HCT116 (cell line): ENCODE results near the gene APPBP2. TPM values are rescaled to one million over a fixed set of nuclear protein-coding genes. Genes with fewer than 3 reads are reported as not detected.

Source experiments
- ATAC-seq: fragments of 200-7000 bp; cut with Tn5 transposase; 2 replicates; pipeline ENCODE4 v1.9.1; 2020; ENCODE audit warnings: mild to moderate bottlenecking, moderate library complexity
- BruUV-seq: library from RNA; stranded (reverse); fragments of 400-500 nt; replicated peaks from 2 replicates; lab custom pipeline; 2021; lab: Mats Ljungman, UMichigan
- CTCF ChIA-PET: fragments of 300-600 bp; sonication (Branson Sonifier 250); formaldehyde crosslinking; loops from one replicate; lab custom pipeline; 2021; ENCODE audit warnings: antibody characterized with exemption; lab: Charles Lee
- POLR2A ChIA-PET: fragments of 300-600, 350-600 bp; sonication (Branson Sonifier 250); formaldehyde crosslinking; loops from one replicate; lab custom pipeline; 2021; ENCODE audit warnings: antibody characterized with exemption; lab: Charles Lee
- RAD21 ChIA-PET, 2 experiments: fragments of 300-600 bp; sonication (Branson Sonifier 250); formaldehyde crosslinking; loops; one replicate each; lab custom pipeline; 2023; ENCODE audit warnings: low total read pairs in 2 of 2; ENCODE audit not compliant: uncharacterized antibody in 2 of 2, unreplicated experiment in 2 of 2, low non-redundant PET in 1 of 2; lab: Charles Lee
- DNase-seq: peaks from one replicate; pipeline ENCODE4 v3.0.0-alpha.2; 2010; ENCODE audit warnings: low read depth, low spot score
- H2AFZ ChIP-seq: fragments of 200-600 bp; shearing (Covaris generic), sonication (generic); 2 replicates; pipeline ENCODE4 v1.6.1; 2017; ENCODE audit warnings: low read depth, mixed run types, mixed read lengths, antibody characterized with exemption, low read length; ENCODE audit not compliant: poor library complexity, severe bottlenecking
- H3K27ac ChIP-seq: 2 replicates; pipeline ENCODE4 v1.5.1; 2012; ENCODE audit warnings: low read depth, low read length
- H3K27me3 ChIP-seq: fragments of 200-600 bp; sonication (generic); 2 replicates; pipeline ENCODE4 v1.6.1; 2016; ENCODE audit warnings: mixed run types, low read length, mixed read lengths; ENCODE audit not compliant: insufficient read depth
- H3K36me3 ChIP-seq, 2 experiments: fragments of 200-500 bp in 1 of 2; fragments of 200-600 bp in 1 of 2; sonication (Bioruptor generic) in 1 of 2; sonication (generic) in 1 of 2; 2 replicates each; pipeline versions ENCODE4 v1.5.1 to v1.6.1; 2014 to 2016; ENCODE audit warnings: low read length in 2 of 2, inconsistent platforms in 1 of 2, mixed read lengths in 1 of 2, mixed run types in 1 of 2; ENCODE audit not compliant: insufficient read depth in 2 of 2, control insufficient read depth in 1 of 2
- H3K4me1 ChIP-seq, 2 experiments: fragments of 200-600 bp in 1 of 2; sonication (generic) in 1 of 2; 2 replicates each; pipeline versions ENCODE4 v1.5.1 to v1.6.1; 2012 to 2017; ENCODE audit warnings: low read length in 2 of 2, inconsistent platforms in 1 of 2, mild to moderate bottlenecking in 1 of 2, mixed read lengths in 1 of 2, mixed run types in 1 of 2, moderate library complexity in 1 of 2; ENCODE audit not compliant: insufficient read depth in 2 of 2, control insufficient read depth in 1 of 2
- H3K4me2 ChIP-seq: fragments of 200-600 bp; sonication (generic); 2 replicates; pipeline ENCODE4 v1.6.1; 2017; ENCODE audit warnings: mixed run types, low read length, mixed read lengths
- H3K4me3 ChIP-seq, 2 experiments: fragments of 200-600 bp in 1 of 2; sonication (generic) in 1 of 2; replicated peaks in 1 of 2; 2 replicates each; pipeline ENCODE4 v1.5.1; 2011 to 2016; ENCODE audit warnings: low read length in 2 of 2, control low read depth in 1 of 2, low read depth in 1 of 2, mild to moderate bottlenecking in 1 of 2, mixed read lengths in 1 of 2, mixed run types in 1 of 2
- H3K79me2 ChIP-seq: fragments of 200-600 bp; sonication (generic); 2 replicates; pipeline ENCODE4 v1.6.1; 2017; ENCODE audit warnings: mild to moderate bottlenecking, mixed run types, low read length, moderate library complexity, mixed read lengths; ENCODE audit not compliant: insufficient read depth
- H3K9ac ChIP-seq: fragments of 200-600 bp; sonication (generic); 2 replicates; pipeline ENCODE4 v1.6.1; 2016; ENCODE audit warnings: low read length, mixed read lengths
- H3K9me2 ChIP-seq: fragments of 200-600 bp; sonication (generic), shearing (Covaris generic); 2 replicates; pipeline ENCODE4 v1.6.1; 2017; ENCODE audit warnings: mixed run types, mild to moderate bottlenecking, moderate library complexity; ENCODE audit not compliant: insufficient read depth
- H3K9me3 ChIP-seq, 2 experiments: fragments of 200-500 bp in 1 of 2; fragments of 200-600 bp in 1 of 2; sonication (Bioruptor generic) in 1 of 2; sonication (generic) in 1 of 2; 2 replicates each; pipeline ENCODE4 v1.6.1; 2014 to 2017; ENCODE audit warnings: low read length in 2 of 2, mixed read lengths in 2 of 2, inconsistent platforms in 1 of 2, low read depth in 1 of 2, mild to moderate bottlenecking in 1 of 2, mixed run types in 1 of 2, moderate library complexity in 1 of 2; ENCODE audit not compliant: control insufficient read depth in 1 of 2, insufficient read depth in 1 of 2
- H4K20me1 ChIP-seq: fragments of 200-600 bp; sonication (generic), shearing (Covaris generic); 2 replicates; pipeline ENCODE4 v1.6.1; 2017; ENCODE audit warnings: mixed run types, mild to moderate bottlenecking, moderate library complexity; ENCODE audit not compliant: insufficient read depth
- ATF3 ChIP-seq: IDR thresholded peaks from 2 replicates; pipeline ENCODE4 v1.6.1; 2012
- CBX3 ChIP-seq: IDR thresholded peaks from 2 replicates; pipeline ENCODE4 v1.6.1; 2012; ENCODE audit warnings: low read depth
- CEBPB ChIP-seq: IDR thresholded peaks from 2 replicates; pipeline ENCODE4 v1.6.1; 2012; ENCODE audit warnings: low read depth
- EGR1 ChIP-seq: IDR thresholded peaks from 2 replicates; pipeline ENCODE4 v1.6.1; 2012; ENCODE audit warnings: low read depth
- EZH2 ChIP-seq: fragments of 200-600 bp; sonication (generic); IDR thresholded peaks from 2 replicates; pipeline ENCODE4 v1.6.1; 2017; ENCODE audit warnings: antibody characterized with exemption, mixed run types
- FOSL1 ChIP-seq: IDR thresholded peaks from 2 replicates; pipeline ENCODE4 v1.6.1; 2012; ENCODE audit warnings: low read depth
- JUND ChIP-seq: IDR thresholded peaks from 2 replicates; pipeline ENCODE4 v1.6.1; 2012
- POLR2A ChIP-seq: IDR thresholded peaks from 2 replicates; pipeline ENCODE4 v1.7.0; 2011; ENCODE audit warnings: borderline replicate concordance; ENCODE audit not compliant: insufficient read depth, insufficient read length; ENCODE audit errors: extremely low read depth
- POLR2AphosphoS5 ChIP-seq: IDR thresholded peaks from 2 replicates; pipeline ENCODE4 v1.6.1; 2011; ENCODE audit warnings: mild to moderate bottlenecking, low read depth, low read length, moderate library complexity
- RAD21 ChIP-seq: IDR thresholded peaks from 2 replicates; pipeline ENCODE4 v1.6.1; 2012; ENCODE audit warnings: low read depth, mild to moderate bottlenecking
- SIN3A ChIP-seq: IDR thresholded peaks from 2 replicates; pipeline ENCODE4 v1.6.1; 2012; ENCODE audit warnings: low read depth
- SP1 ChIP-seq: IDR thresholded peaks from 2 replicates; pipeline ENCODE4 v1.6.1; 2012; ENCODE audit warnings: low read depth
- SRF ChIP-seq: IDR thresholded peaks from 2 replicates; pipeline ENCODE4 v1.6.1; 2012; ENCODE audit warnings: low read depth
- TCF7L2 ChIP-seq: IDR thresholded peaks from 2 replicates; pipeline ENCODE4 v1.7.0; 2011; ENCODE audit warnings: borderline replicate concordance, inconsistent platforms; ENCODE audit not compliant: insufficient read depth, insufficient read length; ENCODE audit errors: extremely low read depth
- YY1 ChIP-seq: IDR thresholded peaks from 2 replicates; pipeline ENCODE4 v1.6.1; 2011; ENCODE audit warnings: low read length, low read depth, moderate library complexity, mild to moderate bottlenecking; ENCODE audit not compliant: insufficient replicate concordance; ENCODE audit errors: extremely low read depth
- ZNF274 ChIP-seq: fragments of 200-500 bp; sonication (Bioruptor generic); IDR thresholded peaks from 2 replicates; pipeline ENCODE4 v1.6.1; 2014; ENCODE audit warnings: mild to moderate bottlenecking, low read depth, low read length, inconsistent platforms
- intact Hi-C: fragments of 100-400 bp; cut with micrococcal nuclease; formaldehyde crosslinking; loops from 2 replicates; pipeline ENCODE4 v1.10.0; 2022
- total RNA-seq: library from RNA; stranded (reverse); gene quantifications from one replicate; pipeline ENCODE4 v1.2.1, GENCODE V29; 2021; ENCODE audit not compliant: unreplicated experiment
- TF ChIP-seq, protein P1 (sequence below): IDR thresholded peaks from 2 replicates; pipeline ENCODE4 v1.6.1; 2011; ENCODE audit warnings: mild to moderate bottlenecking, low read length, moderate library complexity; ENCODE audit not compliant: insufficient replicate concordance; ENCODE audit errors: extremely low read depth
- TF ChIP-seq, protein P2 (sequence below), 3 experiments: fragments of 200-600 bp in 1 of 3; sonication (generic) in 1 of 3; IDR thresholded peaks in 2 of 3; conservative IDR thresholded peaks in 1 of 3; 2 replicates each; pipeline ENCODE4 v1.5.1; 2012 to 2017; ENCODE audit warnings: low read depth in 2 of 3, low read length in 2 of 3, antibody characterized with exemption in 1 of 3, borderline replicate concordance in 1 of 3, control low read depth in 1 of 3, mild to moderate bottlenecking in 1 of 3, mixed read lengths in 1 of 3, mixed run types in 1 of 3, moderate library complexity in 1 of 3; ENCODE audit not compliant: insufficient read depth in 1 of 3

Gene APPBP2
- total RNA-seq, 1 experiment from 2014 or later = 35.8 TPM

DNA sequence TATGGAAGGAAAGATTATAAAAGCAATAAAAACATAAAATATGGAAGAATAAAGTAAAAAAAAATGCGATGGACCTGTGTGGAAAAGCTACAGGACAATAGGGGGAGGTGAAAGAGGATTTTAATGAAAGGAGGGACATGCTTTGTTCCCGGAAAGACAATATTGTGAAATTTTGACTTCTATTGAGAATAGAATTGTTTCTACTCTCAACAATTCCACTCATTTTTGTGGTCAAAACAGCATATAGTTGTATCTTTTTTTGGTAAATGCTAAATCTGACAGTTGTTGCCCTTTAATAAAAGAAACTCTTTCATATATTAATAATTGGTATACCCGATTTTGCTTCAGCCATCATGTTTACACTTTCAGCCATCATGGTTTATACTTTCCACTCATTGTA lies 22.9 kb upstream of the APPBP2 start:
- DNase-seq (no peak), ATAC-seq (no peak)
- Histone ChIP-seq H3K27ac (no peak overlapping the region), H3K9me3 (no peaks in the 10 kb centered on the region; a peak in 1 of 4 replicates), H4K20me1 (no peaks in the 10 kb centered on the region), H3K36me3 (no peaks in the 10 kb centered on the region), H3K4me2 (no peak overlapping the region), H3K9ac (no peak overlapping the region), H3K4me1 (no peaks in the 10 kb centered on the region), H2AFZ (no peak overlapping the region), H3K79me2 (no peaks in the 10 kb centered on the region), H3K4me3 (no peak overlapping the region), H3K27me3 (no peaks in the 10 kb centered on the region), H3K9me2 (no peaks in the 10 kb centered on the region)
- intact Hi-C loops = no loop called here
- RAD21 ChIA-PET = no interaction called here
- POLR2A ChIA-PET = no interaction called here
- BruUV-seq = no TSS peak
- TF ChIP-seq EZH2 = no peak
- CTCF ChIA-PET = no interaction called here

DNA sequence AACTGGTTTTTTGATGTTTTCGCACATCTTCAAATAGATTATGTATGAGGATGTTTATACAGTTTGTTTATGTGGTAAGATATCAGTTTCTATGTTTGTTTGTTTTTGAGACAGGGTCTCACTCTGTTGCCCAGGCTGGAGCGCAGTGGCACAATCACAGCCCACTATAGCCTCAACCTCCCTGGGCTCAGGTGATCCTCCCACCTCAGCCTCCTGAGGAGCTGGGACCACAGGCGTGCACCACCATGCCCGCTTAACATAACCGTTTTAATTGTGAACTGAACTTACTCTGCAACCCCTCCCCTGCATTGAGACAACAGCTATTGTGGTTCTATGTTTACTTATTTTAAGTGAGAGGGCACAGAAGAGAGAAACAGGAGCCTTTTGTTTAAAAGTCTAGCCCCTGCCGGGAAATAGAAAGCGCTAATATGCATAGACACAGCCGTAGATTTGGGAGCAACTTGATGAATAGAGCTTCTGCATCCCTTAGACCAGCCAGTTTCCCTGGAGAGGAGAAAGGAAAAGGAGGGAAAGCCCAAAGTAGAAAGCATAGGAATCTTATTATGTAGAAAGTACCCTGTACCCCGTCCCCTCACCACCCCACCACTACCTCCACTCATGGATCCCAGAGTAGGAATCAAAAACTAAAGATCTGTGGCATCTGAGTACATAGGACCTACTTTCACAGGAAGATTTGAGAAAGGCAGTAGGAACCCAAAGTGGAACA lies 19.6 kb upstream of the APPBP2 start:
- CTCF ChIA-PET = no interaction called here

More for the DNA sequence above, 19.6 kb upstream of the APPBP2 start:
- Histone ChIP-seq H3K4me1 (no peaks in the 10 kb centered on the region), H3K9me3 (no peaks in the 10 kb centered on the region), H3K27ac (no peak overlapping the region), H3K4me3 (no peak overlapping the region), H3K4me2 (no peak overlapping the region), H4K20me1 (no peaks in the 10 kb centered on the region), H3K36me3 (no peaks in the 10 kb centered on the region), H3K9ac (no peak overlapping the region), H2AFZ (no peak overlapping the region), H3K27me3 (no peaks in the 10 kb centered on the region), H3K79me2 (no peaks in the 10 kb centered on the region), H3K9me2 (no peaks in the 10 kb centered on the region)
- TF ChIP-seq FOSL1 (no peak), EZH2 (no peak), POLR2AphosphoS5 (no peak), POLR2A (no peak), CBX3 (no peak), EGR1 (no peak), ATF3 (no peak), ZNF274 (no peak), CEBPB (no peak), JUND (no peak), YY1 (no peak), SRF (no peak), RAD21 (no peak), TCF7L2 (no peak), SP1 (no peak), SIN3A (no peak)
- TF ChIP-seq, protein P1, sequence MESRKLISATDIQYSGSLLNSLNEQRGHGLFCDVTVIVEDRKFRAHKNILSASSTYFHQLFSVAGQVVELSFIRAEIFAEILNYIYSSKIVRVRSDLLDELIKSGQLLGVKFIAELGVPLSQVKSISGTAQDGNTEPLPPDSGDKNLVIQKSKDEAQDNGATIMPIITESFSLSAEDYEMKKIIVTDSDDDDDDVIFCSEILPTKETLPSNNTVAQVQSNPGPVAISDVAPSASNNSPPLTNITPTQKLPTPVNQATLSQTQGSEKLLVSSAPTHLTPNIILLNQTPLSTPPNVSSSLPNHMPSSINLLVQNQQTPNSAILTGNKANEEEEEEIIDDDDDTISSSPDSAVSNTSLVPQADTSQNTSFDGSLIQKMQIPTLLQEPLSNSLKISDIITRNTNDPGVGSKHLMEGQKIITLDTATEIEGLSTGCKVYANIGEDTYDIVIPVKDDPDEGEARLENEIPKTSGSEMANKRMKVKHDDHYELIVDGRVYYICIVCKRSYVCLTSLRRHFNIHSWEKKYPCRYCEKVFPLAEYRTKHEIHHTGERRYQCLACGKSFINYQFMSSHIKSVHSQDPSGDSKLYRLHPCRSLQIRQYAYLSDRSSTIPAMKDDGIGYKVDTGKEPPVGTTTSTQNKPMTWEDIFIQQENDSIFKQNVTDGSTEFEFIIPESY = no peak
- TF ChIP-seq, protein P2, sequence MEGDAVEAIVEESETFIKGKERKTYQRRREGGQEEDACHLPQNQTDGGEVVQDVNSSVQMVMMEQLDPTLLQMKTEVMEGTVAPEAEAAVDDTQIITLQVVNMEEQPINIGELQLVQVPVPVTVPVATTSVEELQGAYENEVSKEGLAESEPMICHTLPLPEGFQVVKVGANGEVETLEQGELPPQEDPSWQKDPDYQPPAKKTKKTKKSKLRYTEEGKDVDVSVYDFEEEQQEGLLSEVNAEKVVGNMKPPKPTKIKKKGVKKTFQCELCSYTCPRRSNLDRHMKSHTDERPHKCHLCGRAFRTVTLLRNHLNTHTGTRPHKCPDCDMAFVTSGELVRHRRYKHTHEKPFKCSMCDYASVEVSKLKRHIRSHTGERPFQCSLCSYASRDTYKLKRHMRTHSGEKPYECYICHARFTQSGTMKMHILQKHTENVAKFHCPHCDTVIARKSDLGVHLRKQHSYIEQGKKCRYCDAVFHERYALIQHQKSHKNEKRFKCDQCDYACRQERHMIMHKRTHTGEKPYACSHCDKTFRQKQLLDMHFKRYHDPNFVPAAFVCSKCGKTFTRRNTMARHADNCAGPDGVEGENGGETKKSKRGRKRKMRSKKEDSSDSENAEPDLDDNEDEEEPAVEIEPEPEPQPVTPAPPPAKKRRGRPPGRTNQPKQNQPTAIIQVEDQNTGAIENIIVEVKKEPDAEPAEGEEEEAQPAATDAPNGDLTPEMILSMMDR (IDR thresholded peaks at IDR 0.05 in 2 of 3, conservative IDR thresholded peaks at IDR 0.05 in 1 of 3; ENCODE audit: borderline replicate concordance in 1 of 3, insufficient read depth in 1 of 3, low read depth in 2 of 3, low read length in 2 of 3) = no peak
- BruUV-seq = no TSS peak
- ATAC-seq = no peak
- POLR2A ChIA-PET = no interaction called here
- no peak for DNase-seq
- RAD21 ChIA-PET = no interaction called here
- intact Hi-C loops = no loop called here
